Fibroblast of skin of left quadriceps (primary cell): ENCODE data around the gene BRCA2.

ENCODE experiments used
- DNase-seq, 2 experiments: peaks; one replicate each; pipeline ENCODE4 v3.0.0-alpha.2; 2013; ENCODE audit warnings: low read depth in 2 of 2

The BRCA2 gene

DNA sequence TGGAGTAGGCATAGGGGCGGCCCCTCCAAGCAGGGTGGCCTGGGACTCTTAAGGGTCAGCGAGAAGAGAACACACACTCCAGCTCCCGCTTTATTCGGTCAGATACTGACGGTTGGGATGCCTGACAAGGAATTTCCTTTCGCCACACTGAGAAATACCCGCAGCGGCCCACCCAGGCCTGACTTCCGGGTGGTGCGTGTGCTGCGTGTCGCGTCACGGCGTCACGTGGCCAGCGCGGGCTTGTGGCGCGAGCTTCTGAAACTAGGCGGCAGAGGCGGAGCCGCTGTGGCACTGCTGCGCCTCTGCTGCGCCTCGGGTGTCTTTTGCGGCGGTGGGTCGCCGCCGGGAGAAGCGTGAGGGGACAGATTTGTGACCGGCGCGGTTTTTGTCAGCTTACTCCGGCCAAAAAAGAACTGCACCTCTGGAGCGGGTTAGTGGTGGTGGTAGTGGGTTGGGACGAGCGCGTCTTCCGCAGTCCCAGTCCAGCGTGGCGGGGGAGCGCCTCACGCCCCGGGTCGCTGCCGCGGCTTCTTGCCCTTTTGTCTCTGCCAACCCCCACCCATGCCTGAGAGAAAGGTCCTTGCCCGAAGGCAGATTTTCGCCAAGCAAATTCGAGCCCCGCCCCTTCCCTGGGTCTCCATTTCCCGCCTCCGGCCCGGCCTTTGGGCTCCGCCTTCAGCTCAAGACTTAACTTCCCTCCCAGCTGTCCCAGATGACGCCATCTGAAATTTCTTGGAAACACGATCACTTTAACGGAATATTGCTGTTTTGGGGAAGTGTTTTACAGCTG lies at the start of gene BRCA2, which contains the start of gene ZAR1L:
BRCA2 (plus strand) TSS at position 271 of the 790 bp plus-strand sequence. CDS start 953 bp downstream, outside the sequence.
ZAR1L (minus strand) TSS at position 126 of the 790 bp plus-strand sequence. CDS start 3,438 bp downstream, outside the sequence.
- DNase-seq = peak; percentile 77 to 80

DNA sequence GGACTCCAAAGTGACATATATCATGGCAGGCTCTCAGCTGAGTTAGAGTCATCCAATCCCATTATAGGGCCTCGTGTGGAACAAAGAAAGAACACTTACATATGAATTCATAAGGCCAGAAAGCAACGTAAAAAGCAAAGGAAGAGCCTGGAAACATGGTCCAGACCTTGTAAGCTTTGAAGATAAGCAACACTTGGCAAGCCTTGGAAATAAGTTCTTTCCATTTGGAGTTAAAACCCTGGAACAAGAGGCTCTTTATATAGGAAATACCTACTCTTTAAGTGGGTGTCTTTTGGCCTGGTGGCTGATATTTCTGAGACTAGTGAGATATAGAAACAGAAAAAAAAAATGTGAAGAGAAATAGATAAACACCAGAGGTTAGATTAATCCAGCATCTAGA lies 49.6 kb upstream of the BRCA2 start:
- no peak for DNase-seq

DNA sequence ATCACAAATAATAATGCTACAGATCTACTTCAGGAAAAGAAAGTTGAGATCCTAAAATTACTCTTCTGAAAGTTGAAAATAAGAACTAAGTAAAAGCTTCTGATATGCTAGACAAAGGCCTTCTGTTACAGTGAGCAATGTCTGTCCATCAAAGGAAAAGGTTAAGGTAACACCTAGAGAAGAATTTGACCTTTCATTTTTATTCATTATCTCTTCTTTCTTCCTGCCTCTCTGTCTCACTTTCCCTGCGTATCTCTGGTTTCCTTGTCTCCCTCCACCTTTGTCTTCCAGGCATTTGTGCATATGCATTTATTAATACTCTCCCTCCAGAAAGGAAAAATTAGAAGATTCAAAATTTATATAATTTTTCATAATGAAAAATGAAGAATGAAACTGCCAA lies 49.2 kb upstream of the BRCA2 start:
- DNase-seq = no peak

DNA sequence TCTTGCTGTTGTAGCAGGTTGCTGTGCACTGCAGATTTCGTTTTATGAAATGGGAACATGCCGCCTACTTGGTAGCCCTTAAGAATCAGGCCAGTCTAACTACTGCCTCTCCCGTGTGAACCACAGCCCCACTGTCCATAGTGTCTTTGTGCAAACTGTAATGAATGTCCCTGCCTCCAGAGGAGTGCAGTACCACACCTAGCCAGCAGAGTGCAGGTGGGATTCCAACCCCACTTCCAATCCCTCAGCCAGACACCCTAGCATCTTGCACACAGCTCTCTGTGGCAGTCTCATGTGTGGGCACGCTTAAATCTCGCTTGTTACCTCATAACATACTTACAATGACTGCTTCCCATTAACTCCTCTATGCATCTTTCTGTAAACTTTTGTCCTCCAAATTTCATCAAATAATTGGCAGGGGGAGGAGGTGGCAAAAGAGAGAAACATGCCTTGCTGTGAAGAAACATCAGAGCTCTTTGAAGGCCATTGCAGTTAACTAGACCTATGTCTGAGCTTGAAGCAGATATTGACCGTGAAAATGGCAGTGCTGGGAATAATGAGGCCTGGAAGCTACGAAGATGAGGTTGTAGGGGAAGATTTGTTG lies 47.4 kb upstream of the BRCA2 start:
- DNase-seq = no peak

DNA sequence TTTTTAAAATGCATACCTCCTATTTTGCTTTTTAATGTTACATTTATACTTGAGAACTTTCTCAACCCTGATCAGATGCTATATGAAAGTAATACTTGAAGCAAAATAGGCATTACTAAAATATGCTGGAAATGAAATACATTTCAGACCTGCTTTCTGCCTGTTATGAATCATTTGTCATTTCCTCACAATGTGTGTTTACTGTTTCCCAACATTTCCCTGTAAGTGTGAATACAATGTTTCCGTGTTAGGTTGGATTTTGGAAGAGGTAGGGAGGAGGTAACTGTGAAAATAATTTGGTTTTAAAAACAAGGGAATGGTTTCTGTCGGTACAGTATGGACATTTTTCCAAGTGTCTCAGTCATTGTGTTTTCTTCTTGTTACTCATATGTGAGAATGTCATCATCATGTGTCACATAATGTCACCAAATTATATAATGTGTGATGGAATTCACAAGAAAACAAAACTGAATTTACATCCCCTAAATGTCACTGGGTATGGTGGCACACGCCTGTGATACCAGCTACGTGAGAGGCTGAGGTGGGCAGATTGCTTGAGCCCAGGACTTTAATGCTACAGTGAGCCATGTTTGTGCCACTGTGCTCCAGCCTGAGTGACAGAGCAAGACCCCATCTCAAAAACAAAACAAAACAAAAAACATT lies 43.2 kb upstream of the BRCA2 start:
- DNase-seq = no peak

- DNase-seq = no peak
Measured at GRCh38 chr13:32277839-32278238, 37.5 kb upstream of the BRCA2 start.

DNA sequence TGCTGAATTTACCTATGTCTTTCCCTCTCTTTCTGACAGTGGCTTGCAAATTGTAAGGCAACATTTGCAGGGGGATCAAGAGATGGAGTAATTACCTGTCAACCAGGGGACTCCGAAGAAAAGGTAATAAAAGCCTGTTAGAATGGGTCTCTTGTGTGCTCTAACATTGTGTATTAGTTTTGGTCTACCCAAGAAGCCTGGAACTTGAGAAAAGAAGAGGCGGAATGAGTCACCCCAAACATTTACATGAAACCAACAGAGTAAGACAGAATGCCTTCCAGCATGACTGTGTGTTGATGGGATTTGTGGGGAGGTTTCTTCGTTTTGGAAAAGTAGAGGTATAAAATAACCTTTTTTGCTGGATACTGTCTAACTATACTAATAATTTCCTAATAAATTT lies 36.9 kb upstream of the BRCA2 start:
- DNase-seq = no peak

DNA sequence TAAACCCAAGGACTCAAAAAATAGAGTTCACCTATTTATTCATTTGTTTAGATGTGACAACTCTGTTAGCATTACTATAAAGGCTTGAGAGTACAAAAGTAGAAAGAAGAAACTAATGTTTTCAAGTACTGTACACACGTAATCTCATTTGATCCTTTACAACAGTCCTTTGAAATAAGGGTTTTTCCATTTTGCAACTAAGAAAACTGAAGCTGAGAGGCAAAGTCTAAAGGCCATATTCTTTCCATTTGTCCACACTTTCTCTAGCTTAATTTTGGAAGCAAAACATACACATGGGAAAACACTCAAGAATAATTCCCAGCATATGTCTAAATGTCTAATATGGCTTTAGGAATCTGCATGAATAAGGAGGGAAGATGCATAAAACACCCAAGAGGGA lies 34.2 kb upstream of the BRCA2 start:
- no peak for DNase-seq

GRCh38 chr13:32282096-32282711 lies 33.1 kb upstream of the BRCA2 start:
- no peak for DNase-seq

DNA sequence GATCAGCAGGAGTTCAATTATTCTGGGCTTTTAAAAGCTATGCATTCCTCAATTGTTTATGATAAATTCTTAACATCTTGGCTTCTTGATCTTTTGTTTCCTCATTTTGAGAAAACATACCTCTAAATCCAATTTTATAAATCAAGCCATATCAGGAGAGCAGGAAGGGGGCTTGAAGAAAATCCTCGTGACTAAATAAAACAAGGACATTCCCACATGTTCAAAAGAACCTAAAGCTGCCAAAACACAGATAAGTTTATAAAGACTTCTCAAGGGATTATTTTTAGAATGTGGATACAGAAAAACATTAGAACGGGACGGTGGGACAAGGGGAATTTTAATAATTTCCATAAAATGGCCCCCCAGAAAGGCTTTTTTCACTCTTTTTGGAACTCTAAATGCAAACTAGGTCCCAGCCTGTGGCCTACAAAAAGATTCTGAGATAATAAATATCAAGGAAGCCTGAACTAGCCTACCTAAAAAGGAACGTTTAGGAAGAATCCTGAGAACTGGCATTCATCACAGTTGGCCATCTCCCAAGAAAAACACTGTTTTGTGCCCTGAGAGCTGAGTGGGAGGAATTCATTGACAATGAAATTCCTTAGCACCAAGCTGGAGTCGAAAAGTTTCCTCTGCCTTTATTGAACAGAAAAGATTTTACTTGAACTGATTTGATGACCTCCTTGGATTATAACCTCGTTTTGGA lies 30.2 kb upstream of the BRCA2 start:
- DNase-seq = no peak

GRCh38 chr13:32285633-32285965 lies 29.7 kb upstream of the BRCA2 start:
- DNase-seq = no peak

DNA sequence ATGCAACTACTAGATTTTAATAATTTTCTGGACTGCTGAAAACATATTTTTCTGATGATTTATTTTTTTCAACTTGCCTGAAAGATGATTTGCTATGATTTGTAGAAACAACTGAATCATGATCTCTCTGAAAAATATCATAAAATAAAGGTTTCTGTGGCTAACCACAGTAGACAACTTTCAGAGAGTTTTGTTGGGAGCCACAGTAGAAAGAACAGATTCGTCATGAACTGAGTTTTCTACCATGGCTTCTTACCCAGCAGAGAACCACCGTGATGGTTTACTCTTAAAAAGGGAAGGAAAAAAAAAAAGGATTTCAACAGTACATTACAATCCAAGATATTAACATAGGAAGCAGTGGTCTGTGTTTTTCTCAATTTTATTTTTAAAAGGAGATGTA lies 18.1 kb upstream of the BRCA2 start:
- peak in 1 of 2 experiments; percentile 4 for DNase-seq

DNA sequence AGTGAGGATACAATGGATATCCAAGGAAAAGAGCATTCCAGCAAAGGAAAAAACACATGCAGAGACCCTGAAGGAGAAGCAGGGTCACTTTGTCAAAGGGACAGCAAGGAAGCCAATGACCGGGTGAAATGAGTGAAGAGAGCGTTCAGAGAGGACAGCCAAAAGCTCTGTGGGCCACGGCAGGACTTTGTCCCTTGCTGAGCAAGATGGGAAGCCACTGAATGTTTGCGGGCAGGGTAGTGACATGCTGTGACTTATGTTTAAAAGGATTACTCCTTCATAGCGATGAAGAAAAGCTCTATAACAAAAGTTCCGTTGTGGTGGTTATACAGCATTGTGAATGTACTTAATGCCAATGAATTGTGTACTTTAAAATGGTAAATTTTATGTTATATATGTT lies 16.6 kb upstream of the BRCA2 start:
- no peak for DNase-seq

- DNase-seq = no peak
Measured at GRCh38 chr13:32299893-32300292, 15.4 kb upstream of the BRCA2 start.

- no peak for DNase-seq
Measured at GRCh38 chr13:32300406-32300805, 14.9 kb upstream of the BRCA2 start.

DNA sequence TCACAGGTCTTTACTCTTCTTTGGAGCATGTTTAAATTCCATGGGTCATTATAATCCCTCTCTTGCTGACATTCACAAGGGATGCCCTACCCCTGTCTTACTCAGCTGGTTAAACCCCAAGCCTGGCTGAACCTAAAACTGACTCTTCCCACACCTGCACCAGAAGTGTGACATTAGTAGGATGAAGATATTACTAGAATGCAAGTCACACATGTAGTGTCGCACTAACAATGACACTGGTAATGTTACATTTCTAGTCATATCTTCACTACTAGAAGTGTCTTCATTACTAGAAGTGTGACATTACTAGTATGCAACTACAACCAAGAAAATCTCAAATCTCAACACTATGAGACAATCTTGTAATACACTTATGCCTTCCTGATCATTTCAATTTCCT lies 14.4 kb upstream of the BRCA2 start:
- DNase-seq = no peak

- no peak for DNase-seq
Measured at GRCh38 chr13:32302461-32302860, 12.8 kb upstream of the BRCA2 start.

- DNase-seq = no peak
Measured at GRCh38 chr13:32305646-32306045, 9.7 kb upstream of the BRCA2 start.

DNA sequence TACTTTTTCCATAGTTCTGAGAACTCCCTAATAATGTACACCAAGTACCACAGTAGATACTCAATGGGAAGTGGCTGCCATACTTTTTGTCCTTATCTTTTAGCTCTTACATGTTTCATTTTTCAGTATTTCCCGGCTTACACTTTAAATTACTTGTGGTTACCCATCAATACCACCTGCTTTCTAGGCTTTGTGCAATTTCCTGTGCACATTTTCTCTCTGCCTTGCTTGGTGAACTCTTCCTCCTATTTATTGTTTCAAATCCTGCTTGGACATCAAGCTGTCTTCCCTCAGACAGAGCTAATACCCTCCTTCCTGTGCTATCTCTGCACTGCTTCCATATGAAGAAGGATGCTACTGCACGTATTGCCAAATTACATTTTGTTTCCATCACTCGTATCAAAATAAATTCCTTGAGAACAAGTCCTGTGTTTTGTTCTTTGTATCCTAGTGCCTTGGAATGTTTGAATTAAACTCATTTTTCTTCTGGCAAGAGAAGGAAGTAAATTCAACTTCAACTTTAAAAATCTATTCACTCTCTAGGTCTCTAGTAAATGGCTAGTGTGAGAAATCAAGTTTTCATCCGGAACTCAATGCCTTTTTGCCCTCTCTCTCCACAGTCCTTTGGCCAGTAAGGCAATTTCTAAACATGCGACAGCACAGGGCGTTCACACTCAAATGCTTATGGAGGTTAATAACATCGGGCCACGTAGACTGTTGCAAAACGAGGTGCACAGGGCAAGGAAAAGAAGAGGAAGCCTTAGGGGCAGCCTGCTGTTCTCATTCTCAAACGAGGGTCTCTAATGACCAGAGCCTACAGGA lies 5.8 kb upstream of the BRCA2 start:
- no peak for DNase-seq

- peak in 1 of 2 experiments; percentile 29 for DNase-seq
Measured at GRCh38 chr13:32310134-32310706, 5.1 kb upstream of the BRCA2 start.
